H1 (cell line): ENCODE measurements around the gene PEX3. TPM values are rescaled to one million over a fixed set of nuclear protein-coding genes. Genes with fewer than 3 reads are reported as not detected.

ENCODE experiments used
- EP300 ChIP-seq, 2 experiments: IDR thresholded peaks; 1 replicate in 1 of 2; 2 replicates in 1 of 2; pipeline ENCODE4 v1.6.1; 2011 to 2012; ENCODE audit warnings: low read depth in 2 of 2, low read length in 2 of 2, mild to moderate bottlenecking in 2 of 2, borderline replicate concordance in 1 of 2, inconsistent platforms in 1 of 2, moderate library complexity in 1 of 2
- GTF2F1 ChIP-seq: IDR thresholded peaks from 2 replicates; pipeline ENCODE4 v1.6.1; 2012; ENCODE audit warnings: low read depth, low read length, improper control_type of control experiment, borderline replicate concordance
- MAFK ChIP-seq: IDR thresholded peaks from 2 replicates; pipeline ENCODE4 v1.6.1; 2012; ENCODE audit warnings: low read depth, mild to moderate bottlenecking, improper control_type of control experiment, low read length
- RXRA ChIP-seq: IDR thresholded peaks from 2 replicates; pipeline ENCODE4 v1.6.1; 2011; ENCODE audit warnings: low read depth, mild to moderate bottlenecking, low read length, moderate library complexity; ENCODE audit not compliant: insufficient read depth
- SP2 ChIP-seq: IDR thresholded peaks from 2 replicates; pipeline ENCODE4 v1.6.1; 2012; ENCODE audit warnings: mild to moderate bottlenecking, low read length, inconsistent platforms
- SP4 ChIP-seq: IDR thresholded peaks from 2 replicates; pipeline ENCODE4 v1.6.1; 2012; ENCODE audit warnings: low read length, inconsistent platforms
- TBP ChIP-seq: IDR thresholded peaks from 2 replicates; pipeline ENCODE4 v1.6.1; 2011; ENCODE audit warnings: low read depth, low read length, improper control_type of control experiment
- YY1 ChIP-seq: IDR thresholded peaks from 2 replicates; pipeline ENCODE4 v1.6.1; 2011; ENCODE audit warnings: low read depth, mild to moderate bottlenecking, low read length
- polyA plus RNA-seq, 7 experiments: library from polyadenylated mRNA; depleted of rRNA in 3 of 7; stranded (reverse) in 5 of 7; unstranded in 2 of 7; fragments of >200 nt in 5 of 7; fragments of 200-250 nt in 2 of 7; gene quantifications; 1 replicate in 5 of 7; 2 replicates in 1 of 7; 4 replicates in 1 of 7; pipeline versions ENCODE4 v1.2.1 to v1.2.3, GENCODE V29; 2011 to 2013; ENCODE audit warnings: missing spikeins in 2 of 7, mixed read lengths in 2 of 7
- total RNA-seq: library from RNA; stranded (reverse); fragmentation: NEBNext Ultra II Directional; extraction: Animal tissue kit (Norgen Biotek cat#: 25700); gene quantifications from 2 replicates; pipeline ENCODE4 v1.2.1, GENCODE V29; 2021
- TF ChIP-seq, protein P1 (sequence below): IDR thresholded peaks from 2 replicates; pipeline ENCODE4 v1.6.1; 2012; ENCODE audit warnings: inconsistent platforms

Gene PEX3
- total and polyA plus RNA-seq, 2 of the 8 experiments (the other 6 are each of a cell fraction or from before 2014, with no cell fraction given), result 8.0 to 16.8 TPM

- no peak for TF ChIP-seq MAFK
- TF ChIP-seq RXRA, result no peak
- TF ChIP-seq, protein P1, sequence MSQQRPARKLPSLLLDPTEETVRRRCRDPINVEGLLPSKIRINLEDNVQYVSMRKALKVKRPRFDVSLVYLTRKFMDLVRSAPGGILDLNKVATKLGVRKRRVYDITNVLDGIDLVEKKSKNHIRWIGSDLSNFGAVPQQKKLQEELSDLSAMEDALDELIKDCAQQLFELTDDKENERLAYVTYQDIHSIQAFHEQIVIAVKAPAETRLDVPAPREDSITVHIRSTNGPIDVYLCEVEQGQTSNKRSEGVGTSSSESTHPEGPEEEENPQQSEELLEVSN, result no peak
- no peak for TF ChIP-seq GTF2F1
- TF ChIP-seq EP300 (IDR thresholded peaks at IDR 0.05; ENCODE audit: borderline replicate concordance in 1 of 2, low read depth in 2 of 2, low read length in 2 of 2), result no peak
- TF ChIP-seq SP4, result no peak
- TF ChIP-seq YY1, result no peak
- TF ChIP-seq SP2, result no peak
- no peak for TF ChIP-seq TBP
These were observed 85.9 kb downstream of the PEX3 start (continued) for GRCh38 chr6:143536461-143536865.
